HG02763 (cell line): ENCODE measurements around the gene PEF1.
A peak's percentile ranks its signal among the peaks of the same experiment; 100 is the strongest.
"Not testable (repeated sequence)": the region's sequence is repeated elsewhere in the genome, so short reads cannot be mapped to it uniquely, and the experiment has no call there.

Experiments used
- ATAC-seq: cut with Tn5 transposase; IDR thresholded peaks from one replicate; pipeline ENCODE4 v1.9.1; 2021; ENCODE audit warnings: mild to moderate bottlenecking, moderate library complexity; ENCODE audit not compliant: unreplicated experiment

Gene PEF1

GRCh38 chr1:31615414-31615813, 29.3 kb downstream of the PEF1 start:
- ATAC-seq = no peak

GRCh38 chr1:31614414-31615005, 30.2 kb downstream of the PEF1 start:
- no peak for ATAC-seq

GRCh38 chr1:31609514-31610118, 35.1 kb downstream of the PEF1 start:
- no peak for ATAC-seq

- ATAC-seq = no peak
These were observed 37.3 kb downstream of the PEF1 start for GRCh38 chr1:31607360-31607759.

- ATAC-seq = peak; percentile 45
These were observed 38.7 kb downstream of the PEF1 start for GRCh38 chr1:31605908-31606427.

- ATAC-seq = no peak
These were observed 42.6 kb downstream of the PEF1 start for GRCh38 chr1:31602081-31602480.

GRCh38 chr1:31600641-31601040, 44.0 kb downstream of the PEF1 start:
- ATAC-seq = no peak

- ATAC-seq = no peak
These were observed 45.7 kb downstream of the PEF1 start for GRCh38 chr1:31598980-31599379.

GRCh38 chr1:31596737-31597097, 48.0 kb downstream of the PEF1 start:
- ATAC-seq = no peak

- ATAC-seq = no peak
These were observed 48.6 kb downstream of the PEF1 start for GRCh38 chr1:31595836-31596736.

- ATAC-seq = no peak
These were observed 50.7 kb downstream of the PEF1 start for GRCh38 chr1:31593770-31594632.

GRCh38 chr1:31593136-31593665, 51.5 kb downstream of the PEF1 start:
- ATAC-seq = no peak

GRCh38 chr1:31592132-31592531, 52.5 kb downstream of the PEF1 start:
- ATAC-seq = no peak

- ATAC-seq = no peak
These were observed 53.1 kb downstream of the PEF1 start for GRCh38 chr1:31591425-31592093.

GRCh38 chr1:31588751-31589515, 55.7 kb downstream of the PEF1 start:
- ATAC-seq = no peak

GRCh38 chr1:31587720-31588423, 56.8 kb downstream of the PEF1 start:
- ATAC-seq = no peak

- ATAC-seq = not testable (repeated sequence)
These were observed 57.4 kb downstream of the PEF1 start for GRCh38 chr1:31587328-31587699.

- no peak for ATAC-seq
These were observed 58.0 kb downstream of the PEF1 start for GRCh38 chr1:31586376-31587327.
